Esophagus mucosa (tissue), 1 donor: ENCODE data around the gene HHATL. TPM values are rescaled to one million over a fixed set of nuclear protein-coding genes. Genes with fewer than 3 reads are reported as not detected.

ENCODE experiments used
- ATAC-seq: fragments of 200-7000 bp; cut with Tn5 transposase; one replicate; pipeline ENCODE4 v1.9.1; 2020
- total RNA-seq: library from RNA; stranded (reverse); gene quantifications from one replicate; pipeline ENCODE4 v1.2.4, GENCODE V29; 2023
- donor health status: DM: yes; HTN: yes; CAD: no.

HHATL gene
- total RNA-seq = not detected

- ATAC-seq = no peak
These were observed at the start of gene HHATL for GRCh38 chr3:42702066-42702951. Gene HHATL (minus strand): TSS chr3:42702798. CDS start chr3:42700826, 1,972 bp downstream.

- ATAC-seq = no peak
These were observed 49.0 kb upstream of the HHATL start for GRCh38 chr3:42751609-42752008.

- no peak for ATAC-seq
These were observed 48.2 kb upstream of the HHATL start for GRCh38 chr3:42750834-42751233.

- peak; percentile 30 for ATAC-seq
These were observed 47.2 kb upstream of the HHATL start for GRCh38 chr3:42749753-42750231.

- no peak for ATAC-seq
These were observed 46.6 kb upstream of the HHATL start for GRCh38 chr3:42749025-42749752.

GRCh38 chr3:42747581-42747980, 45.0 kb upstream of the HHATL start:
- ATAC-seq = peak; percentile 85

GRCh38 chr3:42746455-42747450, 44.2 kb upstream of the HHATL start:
- no peak for ATAC-seq

GRCh38 chr3:42745776-42746454, 43.3 kb upstream of the HHATL start:
- no peak for ATAC-seq

- no peak for ATAC-seq
These were observed 42.7 kb upstream of the HHATL start for GRCh38 chr3:42745291-42745745.

- no peak for ATAC-seq
These were observed 40.8 kb upstream of the HHATL start for GRCh38 chr3:42743204-42743995.

GRCh38 chr3:42742688-42743087, 40.1 kb upstream of the HHATL start:
- ATAC-seq = no peak

GRCh38 chr3:42742259-42742658, 39.7 kb upstream of the HHATL start:
- no peak for ATAC-seq

- ATAC-seq = no peak
These were observed 39.2 kb upstream of the HHATL start for GRCh38 chr3:42741796-42742195.

GRCh38 chr3:42739401-42740158, 37.0 kb upstream of the HHATL start:
- no peak for ATAC-seq

GRCh38 chr3:42736531-42736930, 33.9 kb upstream of the HHATL start:
- no peak for ATAC-seq

- no peak for ATAC-seq
These were observed 33.5 kb upstream of the HHATL start for GRCh38 chr3:42736081-42736480.

- no peak for ATAC-seq
These were observed 33.0 kb upstream of the HHATL start for GRCh38 chr3:42735615-42736014.

- peak; percentile 20 for ATAC-seq
These were observed 32.4 kb upstream of the HHATL start for GRCh38 chr3:42735019-42735418.

GRCh38 chr3:42734263-42734860, 31.8 kb upstream of the HHATL start:
- ATAC-seq = no peak
